GM19463 (cell line): ENCODE measurements around the gene EMILIN1.
"Not testable (repeated sequence)": the region's sequence is repeated elsewhere in the genome, so short reads cannot be mapped to it uniquely, and the experiment has no call there.

Source experiments
- ATAC-seq: cut with Tn5 transposase; IDR thresholded peaks from one replicate; pipeline ENCODE4 v1.9.1; 2021; ENCODE audit warnings: mild to moderate bottlenecking, moderate library complexity; ENCODE audit not compliant: unreplicated experiment

EMILIN1 gene

DNA sequence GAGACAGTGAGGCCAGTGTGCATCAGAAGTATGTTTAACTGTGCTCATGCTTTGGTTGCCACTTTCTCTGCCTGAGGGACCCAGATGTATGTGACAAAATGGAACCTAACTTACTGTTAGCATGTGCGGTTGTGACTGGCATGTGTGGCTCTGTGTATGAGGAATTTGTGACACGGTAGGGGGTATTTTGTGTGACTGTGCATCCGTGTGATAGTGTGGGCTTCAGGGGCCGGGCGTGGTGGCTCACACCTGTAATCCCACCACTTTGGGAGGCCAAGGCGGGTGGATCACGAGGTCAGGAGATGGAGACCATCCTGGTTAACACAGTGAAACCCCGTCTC, 40.9 kb downstream of the EMILIN1 start:
- not testable (repeated sequence) for ATAC-seq

DNA sequence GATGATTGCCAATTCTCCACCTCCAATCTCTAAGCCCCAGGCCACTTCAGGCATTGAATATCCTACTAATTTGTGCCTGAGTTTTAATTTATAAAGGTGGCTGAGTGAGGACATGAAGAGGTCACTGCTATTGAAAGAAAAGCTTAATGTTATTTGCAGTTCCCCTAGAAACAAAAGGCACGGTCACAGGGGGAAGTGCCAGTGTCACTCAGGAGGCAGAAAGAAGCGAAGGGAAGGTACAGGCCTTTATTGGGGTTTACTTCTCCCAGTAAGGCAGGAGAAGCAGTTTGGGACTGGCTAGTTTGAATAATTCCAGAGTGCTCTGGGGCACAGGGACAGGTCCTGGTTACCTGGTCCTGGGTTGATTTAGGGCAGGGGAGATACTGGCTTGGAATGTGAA, 43.5 kb downstream of the EMILIN1 start:
- ATAC-seq: no peak

DNA sequence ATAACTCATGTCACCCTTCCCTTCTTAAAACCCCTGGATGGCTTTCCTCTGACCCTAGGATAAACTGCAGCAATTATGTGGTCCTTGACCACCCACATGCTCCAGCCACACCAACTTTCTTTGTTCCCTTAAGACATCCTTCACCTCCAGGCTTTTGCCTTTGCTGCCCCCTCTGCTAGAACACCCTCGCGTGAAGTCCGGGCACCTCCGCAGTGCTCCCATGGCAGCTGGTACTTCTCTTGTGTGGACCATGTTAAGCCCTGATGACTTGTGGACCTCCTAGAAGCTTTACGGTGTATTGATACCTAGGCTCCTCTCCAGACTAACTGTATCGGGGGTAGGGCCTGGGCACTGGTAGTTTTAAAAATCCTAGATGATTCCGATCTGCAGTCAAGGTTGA, 44.4 kb downstream of the EMILIN1 start:
- no peak for ATAC-seq

DNA sequence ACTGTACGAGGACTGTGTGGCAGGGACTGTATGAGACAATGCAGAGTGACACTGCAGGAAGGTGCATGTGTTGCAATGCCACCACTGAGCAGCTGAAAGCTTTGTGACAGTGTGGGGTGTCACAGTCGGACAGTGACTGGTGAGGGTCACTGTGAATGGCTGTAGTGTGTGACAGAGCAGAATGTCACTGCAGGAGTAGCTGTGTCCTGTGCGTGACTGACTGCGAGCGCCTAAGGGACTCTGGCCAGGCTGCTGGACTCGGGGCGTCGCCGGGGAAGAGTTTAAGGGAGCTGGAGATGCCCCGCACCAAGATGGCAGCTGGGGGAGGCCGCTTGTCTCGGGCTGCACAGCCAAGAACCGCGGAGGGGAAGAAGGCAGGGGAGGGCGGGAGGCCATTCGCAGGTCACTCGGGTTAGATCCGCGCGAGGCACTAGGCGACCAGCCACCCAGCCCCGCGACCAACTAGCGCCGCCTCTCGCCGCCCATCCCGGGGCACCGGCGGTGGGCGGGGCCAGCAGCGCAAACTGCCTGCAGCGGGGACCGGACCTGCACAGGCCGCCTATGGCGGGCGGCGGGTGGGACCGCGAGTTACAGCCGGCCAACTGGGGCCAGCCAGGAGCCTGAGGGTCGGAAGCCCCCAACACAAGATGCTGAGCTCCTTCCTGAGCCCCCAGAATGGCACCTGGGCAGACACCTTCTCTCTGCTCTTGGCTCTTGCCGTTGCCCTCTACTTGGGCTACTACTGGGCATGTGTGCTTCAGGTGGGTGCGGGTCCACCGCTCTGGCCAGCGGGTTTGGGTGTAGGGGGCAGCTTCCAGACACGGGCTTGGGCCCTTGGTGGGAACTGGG, 45.1 kb downstream of the EMILIN1 start, which contains the start of gene ABHD1:
ABHD1 (plus strand) TSS at position 514 of the 849 bp plus-strand sequence; CDS start at position 648, 134 bp downstream.
- ATAC-seq: peak; percentile 56

DNA sequence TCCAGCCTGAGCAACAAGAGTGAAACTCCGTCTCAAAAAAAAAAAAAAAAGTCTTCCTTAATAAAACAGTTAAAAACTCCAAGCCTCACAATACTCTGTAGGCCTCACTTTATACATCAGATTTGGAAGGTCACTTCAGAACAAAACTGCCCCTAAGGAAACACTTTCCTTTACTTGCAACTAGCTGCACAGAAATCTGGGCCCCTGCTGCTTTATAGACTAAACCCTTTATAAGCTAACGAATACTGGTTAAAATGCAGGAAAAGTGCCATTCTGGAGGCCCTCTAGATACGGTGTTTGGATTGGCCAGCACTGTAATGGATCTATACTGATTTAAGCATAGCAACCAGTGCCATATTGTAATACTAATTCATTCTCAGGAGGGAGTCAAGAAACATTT, 46.7 kb downstream of the EMILIN1 start:
- ATAC-seq: no peak

DNA sequence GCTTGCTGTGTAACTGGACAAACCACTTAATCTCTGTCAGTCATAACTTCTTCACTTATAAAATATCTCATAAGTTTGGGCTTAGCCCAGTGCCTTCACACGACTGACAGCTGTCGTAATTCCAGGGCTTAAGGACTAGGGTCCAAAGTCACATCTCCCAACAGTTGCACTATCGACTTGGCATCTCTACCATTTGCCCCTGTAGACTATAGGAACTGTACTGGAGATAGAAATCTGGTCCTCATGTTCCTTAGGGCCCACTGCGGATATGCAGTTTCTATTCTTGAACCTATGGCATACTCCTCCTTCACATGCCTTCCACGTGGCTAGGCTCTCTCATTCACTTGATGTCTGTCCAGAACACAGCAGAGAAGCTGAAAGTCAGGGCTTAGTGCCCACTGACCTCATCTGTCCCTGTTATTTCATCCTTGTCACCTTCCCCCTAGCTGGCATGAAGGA, 47.9 kb downstream of the EMILIN1 start:
- ATAC-seq: no peak

DNA sequence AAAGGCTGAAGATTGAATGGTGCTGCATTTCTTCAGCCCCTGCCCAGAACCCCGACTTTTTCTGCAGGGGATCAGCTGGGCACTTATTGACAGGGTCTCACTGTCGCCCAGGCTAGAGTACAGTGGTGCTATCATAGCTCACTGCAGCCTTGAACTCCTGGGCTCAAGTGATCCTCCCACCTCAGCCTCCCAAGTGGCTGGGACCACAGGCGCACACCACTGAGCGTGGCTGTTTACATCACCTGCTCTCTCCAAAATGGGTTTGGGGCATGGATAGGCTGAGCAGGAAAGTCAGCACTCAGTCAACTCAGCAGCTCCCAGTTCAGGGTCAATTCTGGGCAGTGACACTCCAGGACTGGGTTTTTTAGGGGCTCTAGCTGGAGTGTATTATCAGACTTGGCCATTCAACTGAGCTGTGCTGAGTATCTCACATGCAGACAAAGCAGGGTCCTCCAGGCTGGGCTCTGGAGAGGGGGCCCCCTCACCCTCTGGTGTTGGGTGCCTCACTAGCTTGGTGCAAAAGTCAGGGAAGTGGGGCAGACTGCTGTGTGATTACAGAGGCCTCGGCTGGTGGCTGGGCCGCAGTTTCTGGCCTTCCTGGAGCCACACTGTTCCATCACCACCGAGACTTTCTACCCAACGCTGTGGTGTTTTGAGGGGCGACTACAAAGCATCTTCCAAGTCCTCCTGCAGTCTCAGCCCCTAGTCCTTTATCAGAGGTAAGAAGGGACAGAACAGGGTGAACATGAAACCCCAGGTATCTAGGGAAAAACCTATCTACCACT, 49.7 kb downstream of the EMILIN1 start:
- ATAC-seq: no peak

DNA sequence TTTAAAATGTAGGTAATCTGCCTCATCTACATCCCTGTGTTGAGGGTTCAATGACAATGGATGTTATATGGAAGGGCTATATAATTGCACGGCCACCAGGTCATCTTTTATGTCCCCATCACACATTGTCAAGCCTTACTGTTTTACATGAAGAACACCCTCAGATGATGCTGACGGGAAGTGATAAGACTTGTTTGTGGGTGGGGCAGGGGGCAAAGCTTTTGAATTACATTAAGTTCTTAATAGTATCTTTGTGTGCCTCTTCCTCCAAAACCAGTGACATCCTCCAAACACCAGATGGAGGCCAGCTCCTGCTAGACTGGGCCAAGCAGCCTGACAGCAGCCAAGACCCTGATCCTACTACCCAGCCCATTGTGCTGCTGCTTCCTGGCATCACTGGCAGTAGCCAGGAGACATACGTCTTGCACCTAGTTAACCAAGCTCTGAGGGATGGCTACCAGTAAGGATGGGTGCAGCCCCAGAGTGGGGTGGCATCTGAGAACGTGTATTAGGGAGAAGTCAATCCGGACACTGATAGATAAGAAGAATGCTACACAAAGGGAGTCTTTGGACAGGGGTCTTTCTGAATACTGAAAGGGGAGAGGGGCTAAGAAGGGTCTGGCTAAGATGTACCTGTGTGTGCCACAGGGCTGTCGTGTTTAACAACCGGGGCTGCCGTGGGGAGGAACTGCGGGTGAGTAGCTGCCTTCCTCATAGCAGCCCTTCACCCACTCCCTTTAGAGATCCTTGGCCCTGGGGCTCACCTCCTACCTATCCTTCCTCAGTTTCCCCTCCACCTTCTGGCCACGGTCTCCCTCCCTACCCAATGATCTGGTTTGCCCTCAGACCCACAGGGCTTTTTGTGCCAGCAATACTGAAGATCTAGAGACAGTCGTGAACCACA, 50.5 kb downstream of the EMILIN1 start:
- no peak for ATAC-seq

DNA sequence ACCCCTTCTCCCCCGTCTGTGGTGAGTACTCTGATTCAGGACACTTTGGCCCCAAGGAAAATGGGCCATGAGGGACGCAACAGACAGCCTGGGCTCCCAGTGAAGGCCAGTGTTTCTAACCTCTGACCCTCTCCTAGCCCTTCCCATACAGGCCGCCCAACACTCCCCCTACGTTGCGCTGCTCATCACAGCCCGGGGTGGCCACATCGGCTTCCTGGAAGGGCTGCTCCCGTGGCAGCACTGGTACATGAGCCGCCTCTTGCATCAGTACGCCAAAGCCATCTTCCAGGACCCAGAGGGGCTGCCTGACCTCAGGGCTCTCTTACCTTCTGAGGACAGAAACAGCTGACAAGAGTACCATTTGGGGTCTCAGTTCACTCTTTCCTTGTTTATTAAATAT, 52.0 kb downstream of the EMILIN1 start:
- no peak for ATAC-seq

DNA sequence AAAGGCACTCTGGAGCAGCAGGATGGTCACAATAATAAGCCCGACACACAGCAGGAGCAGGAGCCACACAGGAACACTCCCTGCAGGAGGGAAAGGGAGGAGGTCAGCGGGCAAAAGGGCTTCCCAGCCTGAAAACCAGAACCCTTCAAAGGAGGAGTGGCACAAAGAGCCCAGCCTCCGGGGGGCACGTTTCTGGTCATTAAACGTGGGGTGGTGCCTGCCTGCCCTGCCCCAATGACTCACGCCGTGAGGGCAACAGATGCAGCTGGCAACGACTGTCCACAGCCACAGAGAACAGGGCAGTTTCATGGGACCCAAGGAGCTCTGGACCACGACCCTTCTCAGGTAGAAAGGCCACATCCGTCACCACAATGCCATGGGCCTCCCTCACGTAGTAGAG, 53.0 kb downstream of the EMILIN1 start:
- no peak for ATAC-seq

DNA sequence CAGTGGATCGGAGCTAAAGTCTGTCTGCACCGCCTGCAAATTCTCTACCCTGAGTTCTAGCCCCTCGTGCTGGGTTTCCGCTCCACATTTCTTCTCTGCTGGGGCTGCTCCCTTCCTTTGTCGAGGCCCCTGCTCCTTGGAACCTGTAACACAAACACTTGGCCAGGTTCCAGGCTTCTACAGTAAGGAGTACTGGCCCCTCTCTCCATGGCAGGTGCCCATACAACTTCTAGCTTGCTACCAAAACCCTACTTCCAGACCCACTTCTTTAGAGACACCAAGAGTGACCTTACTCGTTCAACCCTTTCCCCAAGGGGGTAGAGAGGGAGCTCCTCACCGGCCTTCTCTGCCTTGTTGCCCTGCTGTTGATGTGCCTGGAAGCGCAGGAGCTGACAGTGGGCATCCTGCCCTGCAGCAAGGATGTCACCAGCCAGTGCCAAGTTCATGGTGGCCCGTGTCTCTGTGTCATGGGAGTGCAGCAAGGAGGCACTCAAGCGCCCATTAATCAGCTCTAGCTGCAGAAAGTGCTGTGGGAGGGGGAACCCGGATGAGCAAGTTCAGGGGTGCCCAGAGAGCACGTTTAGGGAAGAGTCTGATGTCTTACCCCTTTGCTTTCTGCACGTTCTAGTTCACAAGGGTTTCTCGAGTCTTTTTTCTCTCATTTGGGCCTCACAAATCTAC, 54.9 kb downstream of the EMILIN1 start:
- no peak for ATAC-seq

DNA sequence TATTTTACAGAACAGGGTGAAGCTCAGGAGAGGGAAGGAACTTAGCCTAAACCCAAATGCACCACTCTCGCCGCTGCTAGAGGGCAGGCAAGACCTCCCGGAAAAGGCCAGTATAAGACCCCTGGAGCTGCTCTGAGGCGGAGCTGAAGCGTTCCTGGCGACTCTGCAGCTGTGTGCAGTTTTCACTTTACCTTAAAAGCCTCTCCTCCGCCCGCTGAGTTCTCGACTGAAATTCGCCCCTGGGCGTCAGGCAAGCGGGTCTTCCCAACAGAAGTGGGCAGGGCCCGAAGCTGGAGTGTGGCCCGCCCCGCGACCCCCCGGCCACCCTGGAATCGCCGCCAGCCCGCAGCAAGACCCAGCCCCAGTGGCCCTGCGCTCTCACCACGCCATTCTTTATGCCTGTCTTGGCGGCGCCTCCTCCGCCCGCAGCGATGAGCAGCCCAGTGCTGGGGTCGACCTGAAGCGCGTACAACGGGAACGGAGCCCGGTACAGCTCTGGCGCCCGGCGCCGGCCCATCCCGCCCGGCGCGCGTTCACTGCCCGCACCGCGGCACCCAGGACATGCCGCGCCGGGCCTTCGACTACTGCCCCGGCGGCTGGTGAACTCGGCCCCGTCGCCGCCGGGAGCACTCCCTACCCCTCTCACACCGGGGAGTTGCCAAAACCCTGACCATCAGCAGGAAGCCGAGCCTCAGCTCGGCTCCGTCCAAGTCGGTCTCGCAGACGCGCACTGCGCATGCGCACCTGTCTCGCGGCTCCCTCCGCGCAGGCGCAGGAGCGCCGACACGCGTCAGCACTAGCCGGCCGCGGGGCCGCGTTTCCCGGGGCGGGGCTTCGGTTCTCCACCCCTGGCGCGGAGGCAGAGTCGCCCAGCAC, 55.7 kb downstream of the EMILIN1 start, which contains the start of gene PREB:
PREB (minus strand) TSS at position 732 of the 876 bp plus-strand sequence; CDS start at position 517, 215 bp downstream.
- peak; percentile 92 for ATAC-seq

DNA sequence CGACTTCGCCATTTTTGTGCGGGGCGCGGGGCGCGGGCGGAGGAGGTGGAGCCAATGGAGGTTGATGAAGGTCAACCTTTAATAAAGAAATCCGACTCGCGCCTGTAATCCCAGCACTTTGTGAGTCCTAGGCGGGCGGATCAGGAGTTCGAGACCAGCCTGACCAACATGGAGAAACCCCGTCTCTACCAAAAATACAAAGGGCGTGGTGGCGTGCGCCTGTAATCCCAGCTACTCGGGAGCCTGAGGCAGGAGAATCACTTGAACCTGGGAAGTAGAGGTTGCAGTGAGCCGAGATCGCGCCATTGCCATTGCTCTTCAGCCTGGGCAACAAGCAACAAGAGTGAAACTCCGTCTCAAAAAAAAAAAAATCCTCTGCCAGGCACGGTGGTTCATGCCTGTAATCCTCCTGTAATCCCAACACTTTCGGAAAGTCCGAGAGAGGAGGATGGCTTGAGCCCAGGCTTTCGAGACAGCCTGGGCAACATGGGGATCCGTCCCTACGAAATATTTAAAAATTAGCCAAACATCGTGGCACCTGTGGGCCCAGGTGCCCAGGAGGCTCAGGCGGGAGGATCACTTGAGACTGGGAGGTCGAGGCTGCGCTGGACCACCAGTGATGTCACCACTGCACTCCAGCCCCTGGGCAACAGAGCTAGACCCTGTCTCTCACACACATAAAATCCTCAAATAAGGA, 56.5 kb downstream of the EMILIN1 start:
- no peak for ATAC-seq

DNA sequence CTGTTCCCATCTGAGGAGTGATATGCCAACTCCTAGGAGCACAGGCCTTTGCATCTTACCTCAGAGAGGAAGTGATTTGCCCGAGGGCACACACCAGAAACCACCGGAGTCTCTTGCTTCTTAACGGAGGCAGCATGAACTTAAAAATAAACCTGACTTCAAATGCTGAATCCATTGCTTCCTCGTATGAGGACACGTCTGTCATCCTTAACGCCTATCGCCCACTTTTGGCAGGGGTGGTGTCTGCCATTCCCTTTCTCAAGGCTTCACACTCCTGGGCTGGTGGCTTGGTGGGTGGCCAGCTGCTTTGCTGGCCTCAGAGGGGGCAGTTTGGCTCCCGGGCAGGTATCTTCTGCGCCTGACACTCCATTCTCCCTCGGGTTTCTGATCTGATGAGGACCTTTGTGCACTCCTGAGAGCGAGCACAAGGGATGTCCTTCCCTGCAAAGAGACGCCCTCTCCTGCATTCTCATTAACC, 57.1 kb downstream of the EMILIN1 start:
- no peak for ATAC-seq
